ENCODE results near the gene FBN2. TPM values are rescaled to one million over a fixed set of nuclear protein-coding genes. Genes with fewer than 3 reads are reported as not detected.

The FBN2 gene
- total and polyA plus RNA-seq, 7 experiments from 2014 or later, result 0.07 to 6.8 (median 0.58) TPM; not detected in 2

- H3K9me3 ChIP-seq (ENCODE audit: control insufficient read depth in 2 of 3, low read length in 3 of 3), result no peaks in the 10 kb centered on the region
- no peaks in the 10 kb centered on the region for H3K4me1 Mint-ChIP-seq
- H3K4me3 ChIP-seq (ENCODE audit: low read length), result no peak overlapping the region
- no peaks in the 10 kb centered on the region for H3K36me3 Mint-ChIP-seq
- H3K27ac Mint-ChIP-seq, result no peak overlapping the region
- H3K27me3 Mint-ChIP-seq, result peaks cover 0 to 10% (median 0%) of the 10 kb centered on the region in 5 donors
- H3K27me3 ChIP-seq (ENCODE audit: control insufficient read depth in 2 of 2, insufficient read depth in 2 of 2, low read length in 2 of 2), result peaks cover 0 to 2% of the 10 kb centered on the region in 2 donors
- ATAC-seq, result no peak
- intact Hi-C loops (cut with micrococcal nuclease), result no loop called here
- ChIA-PET POLR2A (no interaction called here), CTCF (no interaction called here)
- H3K9me3 Mint-ChIP-seq, result peaks cover 0 to 9% (median 0%) of the 10 kb centered on the region in 11 donors
- H3K4me1 ChIP-seq (ENCODE audit: control insufficient read depth in 2 of 2, insufficient read depth in 2 of 2, low read length in 2 of 2), result no peaks in the 10 kb centered on the region
- no peak overlapping the region for H3K4me3 Mint-ChIP-seq
- H3K36me3 ChIP-seq (ENCODE audit: control insufficient read depth in 2 of 3, insufficient read depth in 3 of 3, low read length in 3 of 3), result no peaks in the 10 kb centered on the region
- no peak for DNase-seq
- no peak overlapping the region for H3K27ac ChIP-seq (ENCODE audit: low read depth, low read length)
Observed at GRCh38 chr5:128300181-128300580, 237.9 kb downstream of the FBN2 start.

- Histone ChIP-seq H3K9me3 (ENCODE audit: control insufficient read depth in 2 of 3, low read length in 3 of 3) (no peaks in the 10 kb centered on the region), H3K27me3 (ENCODE audit: control insufficient read depth in 2 of 2, insufficient read depth in 2 of 2, low read length in 2 of 2) (no peaks in the 10 kb centered on the region), H3K4me3 (ENCODE audit: low read length) (no peak overlapping the region), H3K4me1 (ENCODE audit: control insufficient read depth in 2 of 2, insufficient read depth in 2 of 2, low read length in 2 of 2) (no peaks in the 10 kb centered on the region), H3K36me3 (ENCODE audit: control insufficient read depth in 2 of 3, insufficient read depth in 3 of 3, low read length in 3 of 3) (no peaks in the 10 kb centered on the region), H3K27ac (ENCODE audit: low read depth, low read length) (no peak overlapping the region)
- H3K36me3 Mint-ChIP-seq, result no peaks in the 10 kb centered on the region
- CTCF ChIA-PET, result no interaction called here
- intact Hi-C loops (cut with micrococcal nuclease), result no loop called here
- H3K27me3 Mint-ChIP-seq, result peaks cover 0 to 6% (median 3%) of the 10 kb centered on the region in 5 donors
- H3K4me1 Mint-ChIP-seq, result no peaks in the 10 kb centered on the region
- no peak overlapping the region for H3K4me3 Mint-ChIP-seq
- no peak overlapping the region for H3K27ac Mint-ChIP-seq
- POLR2A ChIA-PET, result no interaction called here
- DNase-seq (no peak), ATAC-seq (no peak)
- peaks cover 0 to 10% (median 3%) of the 10 kb centered on the region in 11 donors for H3K9me3 Mint-ChIP-seq
Observed at GRCh38 chr5:128290152-128290858, 247.7 kb downstream of the FBN2 start.

GRCh38 chr5:128287740-128288139, 250.3 kb downstream of the FBN2 start:
- ATAC-seq, result no peak
- Histone ChIP-seq H3K27me3 (ENCODE audit: control insufficient read depth in 2 of 2, insufficient read depth in 2 of 2, low read length in 2 of 2) (no peaks in the 10 kb centered on the region), H3K4me1 (ENCODE audit: control insufficient read depth in 2 of 2, insufficient read depth in 2 of 2, low read length in 2 of 2) (no peaks in the 10 kb centered on the region), H3K4me3 (ENCODE audit: low read length) (no peak overlapping the region), H3K9me3 (ENCODE audit: control insufficient read depth in 2 of 3, low read length in 3 of 3) (no peaks in the 10 kb centered on the region), H3K27ac (ENCODE audit: low read depth, low read length) (no peak overlapping the region), H3K36me3 (ENCODE audit: control insufficient read depth in 2 of 3, insufficient read depth in 3 of 3, low read length in 3 of 3) (no peaks in the 10 kb centered on the region)
- ChIA-PET POLR2A (no interaction called here), CTCF (no interaction called here)
- H3K4me1 Mint-ChIP-seq, result no peaks in the 10 kb centered on the region
- no peaks in the 10 kb centered on the region for H3K36me3 Mint-ChIP-seq
- no peak overlapping the region for H3K27ac Mint-ChIP-seq
- H3K4me3 Mint-ChIP-seq, result no peak overlapping the region
- H3K9me3 Mint-ChIP-seq, result peaks cover 0 to 7% (median under 1%) of the 10 kb centered on the region in 11 donors
- no peak for DNase-seq
- peaks cover 0 to 21% (median 6%) of the 10 kb centered on the region in 5 donors for H3K27me3 Mint-ChIP-seq
- intact Hi-C loops (cut with micrococcal nuclease), result no loop called here

GRCh38 chr5:128284236-128284635, 253.8 kb downstream of the FBN2 start:
- Histone ChIP-seq H3K4me1 (ENCODE audit: control insufficient read depth in 2 of 2, insufficient read depth in 2 of 2, low read length in 2 of 2) (no peaks in the 10 kb centered on the region), H3K9me3 (ENCODE audit: control insufficient read depth in 2 of 3, low read length in 3 of 3) (no peaks in the 10 kb centered on the region), H3K27ac (ENCODE audit: low read depth, low read length) (no peak overlapping the region), H3K27me3 (ENCODE audit: control insufficient read depth in 2 of 2, insufficient read depth in 2 of 2, low read length in 2 of 2) (no peaks in the 10 kb centered on the region), H3K4me3 (ENCODE audit: low read length) (no peak overlapping the region), H3K36me3 (ENCODE audit: control insufficient read depth in 2 of 3, insufficient read depth in 3 of 3, low read length in 3 of 3) (no peaks in the 10 kb centered on the region)
- intact Hi-C loops (cut with micrococcal nuclease), result no loop called here
- Mint-ChIP-seq H3K4me1 (no peaks in the 10 kb centered on the region), H3K27me3 (peaks cover 0 to 23% (median 6%) of the 10 kb centered on the region in 5 donors), H3K27ac (no peak overlapping the region), H3K4me3 (no peak overlapping the region), H3K9me3 (no peaks in the 10 kb centered on the region), H3K36me3 (no peaks in the 10 kb centered on the region)
- no peak for ATAC-seq
- ChIA-PET CTCF (no interaction called here), POLR2A (no interaction called here)
- DNase-seq, result no peak

GRCh38 chr5:128279345-128279744, 258.7 kb downstream of the FBN2 start:
- H3K4me3 ChIP-seq (ENCODE audit: low read length), result no peak overlapping the region
- no peak overlapping the region for H3K27ac Mint-ChIP-seq
- DNase-seq, result no peak
- H3K4me1 ChIP-seq (ENCODE audit: control insufficient read depth in 2 of 2, insufficient read depth in 2 of 2, low read length in 2 of 2), result no peaks in the 10 kb centered on the region
- no peaks in the 10 kb centered on the region for H3K36me3 Mint-ChIP-seq
- intact Hi-C loops (cut with micrococcal nuclease), result no loop called here
- H3K9me3 Mint-ChIP-seq, result peaks cover 0 to 2% (median 0%) of the 10 kb centered on the region in 11 donors
- POLR2A ChIA-PET, result no interaction called here
- H3K4me3 Mint-ChIP-seq, result no peak overlapping the region
- H3K27ac ChIP-seq (ENCODE audit: low read depth, low read length), result no peak overlapping the region
- CTCF ChIA-PET, result no interaction called here
- ATAC-seq, result no peak
- no peaks in the 10 kb centered on the region for H3K36me3 ChIP-seq (ENCODE audit: control insufficient read depth in 2 of 3, insufficient read depth in 3 of 3, low read length in 3 of 3)
- H3K27me3 Mint-ChIP-seq, result peaks cover 0 to 13% (median 6%) of the 10 kb centered on the region in 5 donors
- H3K4me1 Mint-ChIP-seq, result no peaks in the 10 kb centered on the region
- H3K27me3 ChIP-seq (ENCODE audit: control insufficient read depth in 2 of 2, insufficient read depth in 2 of 2, low read length in 2 of 2), result no peaks in the 10 kb centered on the region
- H3K9me3 ChIP-seq (ENCODE audit: control insufficient read depth in 2 of 3, low read length in 3 of 3), result no peaks in the 10 kb centered on the region

GRCh38 chr5:128276537-128277216, 261.4 kb downstream of the FBN2 start:
- no peak for ATAC-seq
- Histone ChIP-seq H3K27ac (ENCODE audit: low read depth, low read length) (no peak overlapping the region), H3K9me3 (ENCODE audit: control insufficient read depth in 2 of 3, low read length in 3 of 3) (no peaks in the 10 kb centered on the region), H3K27me3 (ENCODE audit: control insufficient read depth in 2 of 2, insufficient read depth in 2 of 2, low read length in 2 of 2) (no peaks in the 10 kb centered on the region), H3K36me3 (ENCODE audit: control insufficient read depth in 2 of 3, insufficient read depth in 3 of 3, low read length in 3 of 3) (no peaks in the 10 kb centered on the region), H3K4me1 (ENCODE audit: control insufficient read depth in 2 of 2, insufficient read depth in 2 of 2, low read length in 2 of 2) (no peaks in the 10 kb centered on the region), H3K4me3 (ENCODE audit: low read length) (no peak overlapping the region)
- Mint-ChIP-seq H3K4me1 (no peaks in the 10 kb centered on the region), H3K27me3 (peaks cover 0 to 2% (median 0%) of the 10 kb centered on the region in 5 donors), H3K36me3 (no peaks in the 10 kb centered on the region), H3K4me3 (no peak overlapping the region), H3K9me3 (peaks cover 0 to 2% (median 0%) of the 10 kb centered on the region in 11 donors), H3K27ac (no peak overlapping the region)
- no peak for DNase-seq
- ChIA-PET CTCF (no interaction called here), POLR2A (no interaction called here)
- intact Hi-C loops (cut with micrococcal nuclease), result no loop called here

GRCh38 chr5:128274441-128274840, 263.6 kb downstream of the FBN2 start:
- Histone ChIP-seq H3K4me3 (ENCODE audit: low read length) (no peak overlapping the region), H3K27ac (ENCODE audit: low read depth, low read length) (no peak overlapping the region), H3K9me3 (ENCODE audit: control insufficient read depth in 2 of 3, low read length in 3 of 3) (no peaks in the 10 kb centered on the region), H3K4me1 (ENCODE audit: control insufficient read depth in 2 of 2, insufficient read depth in 2 of 2, low read length in 2 of 2) (no peaks in the 10 kb centered on the region), H3K27me3 (ENCODE audit: control insufficient read depth in 2 of 2, insufficient read depth in 2 of 2, low read length in 2 of 2) (no peaks in the 10 kb centered on the region), H3K36me3 (ENCODE audit: control insufficient read depth in 2 of 3, insufficient read depth in 3 of 3, low read length in 3 of 3) (no peaks in the 10 kb centered on the region)
- H3K36me3 Mint-ChIP-seq, result no peaks in the 10 kb centered on the region
- H3K4me3 Mint-ChIP-seq, result no peak overlapping the region
- intact Hi-C loops (cut with micrococcal nuclease), result no loop called here
- H3K27me3 Mint-ChIP-seq, result peaks cover 0 to 4% (median 0%) of the 10 kb centered on the region in 5 donors
- peaks cover 0 to 2% (median 0%) of the 10 kb centered on the region in 11 donors for H3K9me3 Mint-ChIP-seq
- no peak for DNase-seq
- ChIA-PET CTCF (no interaction called here), POLR2A (no interaction called here)
- ATAC-seq, result no peak
- H3K27ac Mint-ChIP-seq, result no peak overlapping the region
- H3K4me1 Mint-ChIP-seq, result no peaks in the 10 kb centered on the region

Measured in naive thymus-derived CD4-positive, alpha-beta T cell (primary cell).